Aorta (tissue), 5 donors: Measurements from ENCODE around the gene FAM120A. TPM values are rescaled to one million over a fixed set of nuclear protein-coding genes. Genes with fewer than 3 reads are reported as not detected.

Experiments
- ATAC-seq: fragments of 200-7000 bp; cut with Tn5 transposase; one replicate; pipeline ENCODE4 v1.9.1; 2022; ENCODE audit warnings: moderate library complexity; ENCODE audit not compliant: low FRiP score
- DNase-seq, 2 donors: peaks; one replicate each; pipeline ENCODE4 v3.0.0-alpha.2; 2020
- H3K27ac ChIP-seq, 2 donors: one replicate each; pipeline ENCODE4 v1.5.1; 2013; ENCODE audit warnings: low read length in 2 of 2, mild to moderate bottlenecking in 2 of 2, moderate library complexity in 2 of 2, control low read depth in 1 of 2, inconsistent platforms in 1 of 2, low read depth in 1 of 2
- H3K27me3 ChIP-seq, 2 donors: one replicate each; pipeline ENCODE4 v1.6.1; 2013; ENCODE audit warnings: control low read depth in 1 of 2, low read length in 1 of 2, mild to moderate bottlenecking in 1 of 2, moderate library complexity in 1 of 2; ENCODE audit not compliant: insufficient read depth in 2 of 2, control insufficient read depth in 1 of 2
- H3K36me3 ChIP-seq, 2 donors: one replicate each; pipeline ENCODE4 v1.6.1; 2013; ENCODE audit warnings: control low read depth in 1 of 2, low read length in 1 of 2, mild to moderate bottlenecking in 1 of 2; ENCODE audit not compliant: insufficient read depth in 2 of 2, control insufficient read depth in 1 of 2
- H3K4me1 ChIP-seq, 2 donors: one replicate each; pipeline ENCODE4 v1.6.1; 2013; ENCODE audit warnings: low read length in 2 of 2, control low read depth in 1 of 2, mild to moderate bottlenecking in 1 of 2, moderate library complexity in 1 of 2; ENCODE audit not compliant: insufficient read depth in 2 of 2, control insufficient read depth in 1 of 2
- H3K4me3 ChIP-seq, 2 donors: one replicate each; pipeline ENCODE4 v1.5.1; 2013; ENCODE audit warnings: low read length in 2 of 2, control low read depth in 1 of 2, mild to moderate bottlenecking in 1 of 2
- H3K9me3 ChIP-seq: one replicate; pipeline ENCODE4 v1.6.1; 2013; ENCODE audit warnings: mild to moderate bottlenecking, low read length; ENCODE audit not compliant: control insufficient read depth
- WGBS, 2 donors: extraction: QIAGEN DNeasy Blood & Tissue Kit; methylation state at CpG; one replicate each; pipeline ENCODE4 v1.1.7; 2013; 5-methylcytosine and 5-hydroxymethylcytosine counted together
- intact Hi-C, 2 donors: fragments of 100-400 bp; cut with DNase I; formaldehyde crosslinking; loops; one replicate each; pipeline versions ENCODE4 v1.14.2 to v1.15.0; 2022
- polyA plus RNA-seq, 2 donors: library from polyadenylated mRNA; stranded (reverse); fragments of 200-250 nt; gene quantifications; one replicate each; pipeline ENCODE4 v1.2.3, GENCODE V29; 2013
- total RNA-seq, 2 donors: library from RNA; stranded (reverse); fragmentation: NEBNext Ultra II Directional; extraction: Animal tissue kit (Norgen Biotek cat#: 25700); gene quantifications; one replicate each; pipeline ENCODE4 v1.2.1, GENCODE V29; 2021
- donor health status: healthy with polysubstance abuse.
- donor health status: Bipolar disorder and iron deficiency.
- donor health status: DM: no; HTN: no; CAD: no.
- donor health status: DM: no; HTN: no; CAD: no.
- donor health status: DM: yes; HTN: yes; CAD: no.

FAM120A gene
- total and polyA plus RNA-seq, 4 donors, result 30.7 to 88.6 (median 61.3) TPM

GRCh38 chr9:93475108-93475507 is 23.6 kb downstream of the FAM120A start:
- no peak for DNase-seq
- ATAC-seq, result no peak
- no peak overlapping the region for H3K4me3 ChIP-seq
- peaks cover 0 to 1% of the 10 kb centered on the region in 2 donors for H3K4me1 ChIP-seq
- no peaks in the 10 kb centered on the region for H3K36me3 ChIP-seq
- intact Hi-C loops, result no loop called here
- H3K9me3 ChIP-seq, result no peaks in the 10 kb centered on the region
- no peaks in the 10 kb centered on the region for H3K27me3 ChIP-seq
- 98 to 99% methylated on average over 3 of the region's 3 CpGs for WGBS, 2 donors
- H3K27ac ChIP-seq, result no peak overlapping the region

GRCh38 chr9:93475856-93476255 is 24.4 kb downstream of the FAM120A start:
- WGBS, 2 donors, result 79 to 81% methylated on average over 3 of the region's 3 CpGs
- H3K4me3 ChIP-seq, result no peak overlapping the region
- DNase-seq (no peak), ATAC-seq (no peak)
- intact Hi-C loops, result no loop called here
- H3K27me3 ChIP-seq, result no peaks in the 10 kb centered on the region
- peaks cover 0 to 1% of the 10 kb centered on the region in 2 donors for H3K4me1 ChIP-seq
- H3K27ac ChIP-seq, result no peak overlapping the region
- no peaks in the 10 kb centered on the region for H3K36me3 ChIP-seq
- no peaks in the 10 kb centered on the region for H3K9me3 ChIP-seq

DNA sequence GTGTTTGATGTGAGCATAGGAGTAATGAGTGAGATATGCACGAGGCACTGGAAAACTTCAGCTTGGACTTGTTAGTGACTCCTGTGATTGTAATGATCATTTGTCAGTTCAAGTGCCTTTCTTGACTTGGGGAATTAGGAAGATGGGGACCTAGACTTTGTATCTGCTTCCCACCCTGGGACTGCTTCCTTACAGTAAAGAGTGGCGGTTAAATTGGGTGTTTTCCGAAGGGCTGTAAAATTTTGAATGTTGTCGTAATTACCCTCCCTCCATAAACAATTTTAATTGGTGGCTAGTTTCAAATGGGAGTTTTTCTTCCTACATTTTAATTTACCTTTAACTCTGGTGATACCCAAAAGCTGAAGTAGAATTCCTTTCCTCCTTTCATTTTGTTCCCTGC is 25.4 kb downstream of the FAM120A start:
- no peak for DNase-seq
- no peaks in the 10 kb centered on the region for H3K27me3 ChIP-seq
- H3K9me3 ChIP-seq, result no peaks in the 10 kb centered on the region
- intact Hi-C loops, result no loop called here
- no peak overlapping the region for H3K4me3 ChIP-seq
- H3K36me3 ChIP-seq, result no peaks in the 10 kb centered on the region
- no peak for ATAC-seq
- WGBS, 2 donors, result 88 to 89% methylated on average over 4 of the region's 4 CpGs
- no peak overlapping the region for H3K27ac ChIP-seq
- peaks cover 0 to 1% of the 10 kb centered on the region in 2 donors for H3K4me1 ChIP-seq

DNA sequence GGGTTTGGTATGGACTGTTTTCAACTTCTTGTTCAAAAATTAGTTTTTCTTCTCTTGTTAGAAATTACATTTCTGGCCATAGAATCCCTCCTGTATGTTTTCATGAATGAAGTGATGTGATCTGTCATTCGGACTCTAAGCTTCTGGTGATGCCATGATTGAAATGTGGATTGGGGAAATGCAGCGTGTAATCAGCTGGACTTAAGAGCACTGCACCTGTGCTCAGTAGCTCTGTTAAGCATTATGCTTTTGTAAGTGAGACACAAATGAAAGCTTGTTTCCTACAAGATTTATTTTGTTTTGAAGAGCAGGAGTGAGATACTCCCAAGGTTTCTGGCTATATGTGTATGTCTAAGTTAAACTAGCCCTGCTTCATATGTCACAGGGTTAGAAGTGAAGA is 25.9 kb downstream of the FAM120A start:
- H3K36me3 ChIP-seq, result no peaks in the 10 kb centered on the region
- 90 to 94% methylated on average over 2 of the region's 2 CpGs for WGBS, 2 donors
- H3K4me1 ChIP-seq, result no peaks in the 10 kb centered on the region
- H3K27me3 ChIP-seq, result no peaks in the 10 kb centered on the region
- no peak for ATAC-seq
- H3K4me3 ChIP-seq, result no peak overlapping the region
- intact Hi-C loops, result no loop called here
- H3K9me3 ChIP-seq, result no peaks in the 10 kb centered on the region
- H3K27ac ChIP-seq, result no peak overlapping the region
- no peak for DNase-seq

DNA sequence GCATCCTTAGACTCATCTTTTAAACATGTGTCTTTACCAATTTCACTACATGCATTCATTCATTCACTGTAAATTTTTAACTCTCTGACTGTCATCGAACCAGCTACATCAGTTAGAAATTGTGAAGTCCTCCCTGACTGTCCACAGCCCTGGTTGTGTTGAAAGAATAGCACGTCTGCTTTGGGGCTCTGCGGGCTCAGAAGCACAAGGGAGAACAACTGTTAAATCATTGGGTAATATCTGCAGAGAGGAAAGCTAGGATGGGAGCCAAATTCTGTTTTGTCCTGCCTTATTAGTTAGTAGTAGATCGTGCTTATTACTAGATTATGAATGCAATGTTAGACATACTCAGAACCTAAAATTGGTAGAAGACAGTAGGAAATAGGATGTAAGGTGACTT is 28.2 kb downstream of the FAM120A start:
- Histone ChIP-seq H3K36me3 (no peaks in the 10 kb centered on the region), H3K4me1 (no peaks in the 10 kb centered on the region)
- WGBS, 2 donors, result 84 to 85% methylated on average over 4 of the region's 4 CpGs

GRCh38 chr9:93480262-93480661 is 28.8 kb downstream of the FAM120A start:
- WGBS, 2 donors, result 75 to 81% methylated on average over 4 of the region's 4 CpGs
- DNase-seq, result no peak
- Histone ChIP-seq H3K9me3 (no peaks in the 10 kb centered on the region), H3K27me3 (no peaks in the 10 kb centered on the region), H3K36me3 (no peaks in the 10 kb centered on the region), H3K4me3 (no peak overlapping the region), H3K27ac (no peak overlapping the region), H3K4me1 (no peaks in the 10 kb centered on the region)
- no peak for ATAC-seq
- intact Hi-C loops, result no loop called here

More for the DNA sequence above, 28.2 kb downstream of the FAM120A start:
- ATAC-seq, result no peak
- Histone ChIP-seq H3K27me3 (no peaks in the 10 kb centered on the region), H3K4me3 (no peak overlapping the region), H3K27ac (no peak overlapping the region), H3K9me3 (no peaks in the 10 kb centered on the region)
- intact Hi-C loops, result no loop called here
- DNase-seq, result no peak

- WGBS, 2 donors, result 82 to 84% methylated on average over 7 of the region's 7 CpGs
- intact Hi-C loops, result no loop called here
- no peak overlapping the region for H3K4me3 ChIP-seq
- H3K36me3 ChIP-seq, result no peaks in the 10 kb centered on the region
- no peak overlapping the region for H3K27ac ChIP-seq
- ATAC-seq (no peak), DNase-seq (no peak)
- H3K4me1 ChIP-seq, result peaks cover 0 to 1% of the 10 kb centered on the region in 2 donors
- no peaks in the 10 kb centered on the region for H3K27me3 ChIP-seq
- H3K9me3 ChIP-seq, result no peaks in the 10 kb centered on the region
These were observed 29.3 kb downstream of the FAM120A start for GRCh38 chr9:93480728-93481324.

DNA sequence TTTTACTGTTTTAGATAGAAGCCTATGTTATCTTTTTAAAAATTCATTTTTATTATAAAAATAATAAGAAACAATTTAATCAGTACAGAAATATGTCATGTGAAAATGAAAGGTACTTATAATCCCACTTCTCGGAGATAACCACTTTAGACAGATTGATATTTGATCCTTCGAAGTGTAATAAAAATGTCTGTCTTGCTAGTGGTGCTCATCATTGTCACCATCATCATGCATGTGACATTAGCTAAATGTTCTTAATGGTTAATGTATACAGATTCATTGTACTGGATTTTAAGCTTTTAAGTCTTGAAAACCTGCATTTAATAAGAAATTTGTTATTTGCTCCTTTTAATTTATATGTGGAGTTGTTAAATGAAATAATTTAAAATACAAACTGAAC is 32.0 kb downstream of the FAM120A start:
- DNase-seq (no peak), ATAC-seq (no peak)
- H3K4me1 ChIP-seq, result peaks cover 0 to 1% of the 10 kb centered on the region in 2 donors
- no peaks in the 10 kb centered on the region for H3K9me3 ChIP-seq
- intact Hi-C loops, result no loop called here
- 90 to 92% methylated on average over 2 of the region's 2 CpGs for WGBS, 2 donors
- no peak overlapping the region for H3K4me3 ChIP-seq
- H3K27me3 ChIP-seq, result no peaks in the 10 kb centered on the region
- no peaks in the 10 kb centered on the region for H3K36me3 ChIP-seq
- no peak overlapping the region for H3K27ac ChIP-seq

GRCh38 chr9:93486268-93486667 is 34.8 kb downstream of the FAM120A start:
- H3K27me3 ChIP-seq, result no peaks in the 10 kb centered on the region
- DNase-seq (no peak), ATAC-seq (no peak)
- intact Hi-C loops, result no loop called here
- 95 to 96% methylated on average over 1 of the region's 1 CpG for WGBS, 2 donors
- H3K27ac ChIP-seq, result no peak overlapping the region
- H3K36me3 ChIP-seq, result no peaks in the 10 kb centered on the region
- no peak overlapping the region for H3K4me3 ChIP-seq
- H3K9me3 ChIP-seq, result no peaks in the 10 kb centered on the region
- H3K4me1 ChIP-seq, result peaks cover 1 to 2% of the 10 kb centered on the region in 2 donors
